CD4-positive, CD25-positive, alpha-beta regulatory T cell (primary cell): ENCODE data around the gene IFT52. TPM values are rescaled to one million over a fixed set of nuclear protein-coding genes. Genes with fewer than 3 reads are reported as not detected.

Experiments used
- ATAC-seq, 2 donors: fragments of 150-1000 bp; cut with Tn5 transposase; one replicate each; pipeline ENCODE4 v1.10.0; 2021; ENCODE audit warnings: low read depth in 2 of 2, moderate number of reproducible peaks in 2 of 2, moderate library complexity in 1 of 2
- DNase-seq, 3 donors: peaks; one replicate each; pipeline versions ENCODE4 v3.0.0 to v3.0.0-alpha.2; 2012 to 2022; ENCODE audit warnings: mixed read lengths in 1 of 3
- H3K27ac ChIP-seq: one replicate; pipeline ENCODE4 v1.7.0; 2013; ENCODE audit warnings: mild to moderate bottlenecking, low read length; ENCODE audit not compliant: insufficient read depth, poor library complexity, severe bottlenecking
- H3K27me3 ChIP-seq: one replicate; pipeline ENCODE4 v1.7.0; 2013; ENCODE audit warnings: low read length; ENCODE audit not compliant: control insufficient read depth, insufficient read depth
- H3K36me3 ChIP-seq: one replicate; pipeline ENCODE4 v1.7.0; 2013; ENCODE audit warnings: mild to moderate bottlenecking, low read length, moderate library complexity; ENCODE audit not compliant: control insufficient read depth, insufficient read depth
- H3K4me1 ChIP-seq: 2 replicates; pipeline ENCODE4 v1.7.0; 2013; ENCODE audit warnings: mild to moderate bottlenecking, low read length; ENCODE audit not compliant: insufficient read depth, control insufficient read depth, poor library complexity, severe bottlenecking
- H3K4me3 ChIP-seq: one replicate; pipeline ENCODE4 v1.7.0; 2013; ENCODE audit warnings: low read depth, mild to moderate bottlenecking, low read length, moderate library complexity
- H3K9me3 ChIP-seq, 2 experiments: 1 replicate in 1 of 2; 2 replicates in 1 of 2; pipeline ENCODE4 v1.7.0; 2013; ENCODE audit warnings: low read length in 2 of 2, mild to moderate bottlenecking in 1 of 2, moderate library complexity in 1 of 2; ENCODE audit not compliant: control insufficient read depth in 2 of 2
- H3K27ac Mint-ChIP-seq, 3 donors: one replicate each; pipeline ENCODE4 v1.8.0; 2020 to 2022; ENCODE audit warnings: mild to moderate bottlenecking in 3 of 3, mixed read lengths in 3 of 3, moderate library complexity in 2 of 3
- H3K27me3 Mint-ChIP-seq: one replicate; pipeline ENCODE4 v1.8.0; 2022; ENCODE audit warnings: mild to moderate bottlenecking, mixed read lengths
- H3K36me3 Mint-ChIP-seq: one replicate; pipeline ENCODE4 v1.8.0; 2020; ENCODE audit warnings: mixed read lengths
- H3K4me1 Mint-ChIP-seq, 4 donors: one replicate each; pipeline ENCODE4 v1.8.0; 2020 to 2022; ENCODE audit warnings: mixed read lengths in 4 of 4, mild to moderate bottlenecking in 1 of 4
- H3K4me3 Mint-ChIP-seq, 4 donors: one replicate each; pipeline ENCODE4 v1.8.0; 2020 to 2022; ENCODE audit warnings: mild to moderate bottlenecking in 4 of 4, mixed read lengths in 4 of 4, moderate library complexity in 3 of 4
- H3K9me3 Mint-ChIP-seq, 7 donors: one replicate each; pipeline ENCODE4 v1.8.0; 2020 to 2022; ENCODE audit warnings: mixed read lengths in 7 of 7, mild to moderate bottlenecking in 3 of 7, moderate library complexity in 2 of 7
- polyA plus RNA-seq, 4 donors: library from polyadenylated mRNA; unstranded; fragments of 300-500 nt; fragmentation: Illumina TruSeq; gene quantifications; one replicate each; pipeline ENCODE4 v1.2.3, GENCODE V29; 2021
- total RNA-seq: library from RNA; stranded (reverse); gene quantifications from one replicate; pipeline ENCODE4 v1.2.3, GENCODE V29; 2022

IFT52 gene
- total and polyA plus RNA-seq, 5 donors from 2014 or later = 13.1 to 34.1 (median 27.8) TPM

GRCh38 chr20:43548273-43548880, 42.4 kb upstream of the IFT52 start:
- peaks cover 14% of the 10 kb centered on the region for H3K36me3 Mint-ChIP-seq
- Histone ChIP-seq H3K4me1 (no peaks in the 10 kb centered on the region), H3K9me3 (no peaks in the 10 kb centered on the region), H3K27me3 (no peaks in the 10 kb centered on the region), H3K36me3 (no peaks in the 10 kb centered on the region), H3K27ac (no peak overlapping the region), H3K4me3 (no peak overlapping the region)
- H3K27me3 Mint-ChIP-seq = no peaks in the 10 kb centered on the region
- ATAC-seq (no peak), DNase-seq (no peak)
- peaks cover 0 to 4% (median 0%) of the 10 kb centered on the region in 7 donors for H3K9me3 Mint-ChIP-seq
- peaks cover 0 to 7% (median 0%) of the 10 kb centered on the region in 4 donors for H3K4me1 Mint-ChIP-seq
- H3K4me3 Mint-ChIP-seq = no peak overlapping the region
- no peak overlapping the region for H3K27ac Mint-ChIP-seq

GRCh38 chr20:43549416-43550065, 41.2 kb upstream of the IFT52 start:
- Histone ChIP-seq H3K4me3 (no peak overlapping the region), H3K4me1 (no peaks in the 10 kb centered on the region), H3K27ac (no peak overlapping the region), H3K36me3 (no peaks in the 10 kb centered on the region), H3K27me3 (no peaks in the 10 kb centered on the region), H3K9me3 (no peaks in the 10 kb centered on the region)
- Mint-ChIP-seq H3K27ac (no peak overlapping the region), H3K4me3 (no peak overlapping the region), H3K4me1 (no peaks in the 10 kb centered on the region), H3K9me3 (peaks cover 0 to 4% (median 0%) of the 10 kb centered on the region in 7 donors), H3K36me3 (peaks cover 14% of the 10 kb centered on the region), H3K27me3 (no peaks in the 10 kb centered on the region)
- ATAC-seq (no peak), DNase-seq (no peak)

DNA sequence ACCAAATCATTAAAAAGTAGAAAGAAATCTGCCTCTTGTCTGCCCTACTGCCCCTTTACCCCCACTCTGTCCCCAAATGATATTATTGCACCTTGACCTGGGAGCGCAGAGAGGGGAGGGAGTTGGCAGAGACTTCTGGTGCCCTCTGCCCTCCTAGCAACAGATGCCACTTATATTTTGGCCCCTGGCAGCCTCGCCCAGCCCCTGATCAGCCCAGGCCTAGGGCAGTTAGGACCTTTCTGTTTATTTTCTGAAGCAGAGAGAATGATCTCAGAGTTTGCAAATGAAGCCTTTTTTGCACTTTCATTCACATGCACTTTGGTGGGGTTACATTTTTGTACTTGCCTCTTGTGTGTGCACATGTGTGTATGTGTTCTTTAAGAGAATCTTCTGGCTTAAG, 40.3 kb upstream of the IFT52 start:
- no peak overlapping the region for H3K4me3 ChIP-seq
- Mint-ChIP-seq H3K36me3 (peaks cover 14% of the 10 kb centered on the region), H3K4me1 (no peaks in the 10 kb centered on the region), H3K4me3 (no peak overlapping the region), H3K27me3 (no peaks in the 10 kb centered on the region), H3K9me3 (peaks cover 0 to 4% (median 0%) of the 10 kb centered on the region in 7 donors), H3K27ac (no peak overlapping the region)
- ATAC-seq (no peak), DNase-seq (no peak)
- no peaks in the 10 kb centered on the region for H3K36me3 ChIP-seq
- no peaks in the 10 kb centered on the region for H3K4me1 ChIP-seq
- no peak overlapping the region for H3K27ac ChIP-seq
- H3K27me3 ChIP-seq = no peaks in the 10 kb centered on the region
- no peaks in the 10 kb centered on the region for H3K9me3 ChIP-seq

- Mint-ChIP-seq H3K36me3 (peaks cover 5% of the 10 kb centered on the region), H3K4me1 (no peaks in the 10 kb centered on the region), H3K4me3 (no peak overlapping the region), H3K27ac (no peak overlapping the region), H3K9me3 (no peaks in the 10 kb centered on the region), H3K27me3 (no peaks in the 10 kb centered on the region)
- no peak for DNase-seq
- no peaks in the 10 kb centered on the region for H3K36me3 ChIP-seq
- H3K27ac ChIP-seq = no peak overlapping the region
- H3K4me3 ChIP-seq = no peak overlapping the region
- H3K27me3 ChIP-seq = no peaks in the 10 kb centered on the region
- ATAC-seq = no peak
- no peaks in the 10 kb centered on the region for H3K9me3 ChIP-seq
- no peaks in the 10 kb centered on the region for H3K4me1 ChIP-seq
Observed at GRCh38 chr20:43554369-43554768, 36.4 kb upstream of the IFT52 start.

DNA sequence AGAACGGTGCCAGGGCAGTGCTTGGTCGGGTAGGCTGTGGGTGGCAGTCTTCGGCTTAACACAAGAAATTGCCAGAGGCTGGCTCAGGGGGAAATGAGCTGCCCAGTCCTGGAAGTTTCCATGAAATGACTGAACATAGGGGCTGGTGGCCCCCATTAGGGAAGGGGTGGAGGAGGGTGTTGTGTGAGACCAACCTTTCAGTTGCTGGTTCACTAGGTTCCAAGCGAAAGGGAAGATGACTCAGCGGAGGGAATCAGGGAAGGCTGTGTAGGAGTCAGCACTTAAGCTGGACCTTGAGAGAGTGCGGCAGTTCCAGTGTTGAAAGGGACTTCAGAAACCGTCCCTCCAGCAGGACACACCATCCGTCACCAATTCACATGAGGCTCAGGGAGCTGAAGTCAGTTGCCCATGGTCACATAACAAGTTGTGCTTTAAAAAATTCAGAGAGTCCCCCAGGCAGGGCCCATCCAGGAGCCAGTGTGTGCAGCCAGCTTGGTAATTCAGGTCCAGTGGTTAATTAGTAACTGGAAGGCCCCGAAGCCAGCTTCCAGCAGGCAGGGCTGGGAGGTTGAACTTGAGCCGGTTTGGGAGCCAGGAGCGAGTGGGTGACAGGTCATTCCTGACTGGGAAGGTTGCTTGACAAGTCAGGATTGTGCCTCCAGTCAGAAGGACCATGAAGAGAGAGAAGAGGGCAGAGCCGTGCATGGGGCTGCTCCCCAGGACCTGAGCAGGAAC, 32.2 kb upstream of the IFT52 start, which contains the start of gene SGK2:
SGK2 (plus strand) TSS at position 616 of the 735 bp plus-strand sequence. CDS start 7,469 bp downstream, outside the sequence.
- H3K27me3 ChIP-seq = no peaks in the 10 kb centered on the region
- no peak within 1 kb of the TSS for H3K4me3 ChIP-seq
- no peaks in the 10 kb centered on the region for H3K36me3 ChIP-seq
- ATAC-seq = no peak
- H3K27me3 Mint-ChIP-seq = no peaks in the 10 kb centered on the region
- no peaks in the 10 kb centered on the region for H3K36me3 Mint-ChIP-seq
- DNase-seq = no peak
- H3K27ac Mint-ChIP-seq = no peak within 1 kb of the TSS
- H3K9me3 ChIP-seq = no peaks in the 10 kb centered on the region
- no peaks in the 10 kb centered on the region for H3K4me1 Mint-ChIP-seq
- H3K27ac ChIP-seq = no peak within 1 kb of the TSS
- H3K9me3 Mint-ChIP-seq = no peaks in the 10 kb centered on the region
- H3K4me1 ChIP-seq = no peaks in the 10 kb centered on the region
- no peak within 1 kb of the TSS for H3K4me3 Mint-ChIP-seq

DNA sequence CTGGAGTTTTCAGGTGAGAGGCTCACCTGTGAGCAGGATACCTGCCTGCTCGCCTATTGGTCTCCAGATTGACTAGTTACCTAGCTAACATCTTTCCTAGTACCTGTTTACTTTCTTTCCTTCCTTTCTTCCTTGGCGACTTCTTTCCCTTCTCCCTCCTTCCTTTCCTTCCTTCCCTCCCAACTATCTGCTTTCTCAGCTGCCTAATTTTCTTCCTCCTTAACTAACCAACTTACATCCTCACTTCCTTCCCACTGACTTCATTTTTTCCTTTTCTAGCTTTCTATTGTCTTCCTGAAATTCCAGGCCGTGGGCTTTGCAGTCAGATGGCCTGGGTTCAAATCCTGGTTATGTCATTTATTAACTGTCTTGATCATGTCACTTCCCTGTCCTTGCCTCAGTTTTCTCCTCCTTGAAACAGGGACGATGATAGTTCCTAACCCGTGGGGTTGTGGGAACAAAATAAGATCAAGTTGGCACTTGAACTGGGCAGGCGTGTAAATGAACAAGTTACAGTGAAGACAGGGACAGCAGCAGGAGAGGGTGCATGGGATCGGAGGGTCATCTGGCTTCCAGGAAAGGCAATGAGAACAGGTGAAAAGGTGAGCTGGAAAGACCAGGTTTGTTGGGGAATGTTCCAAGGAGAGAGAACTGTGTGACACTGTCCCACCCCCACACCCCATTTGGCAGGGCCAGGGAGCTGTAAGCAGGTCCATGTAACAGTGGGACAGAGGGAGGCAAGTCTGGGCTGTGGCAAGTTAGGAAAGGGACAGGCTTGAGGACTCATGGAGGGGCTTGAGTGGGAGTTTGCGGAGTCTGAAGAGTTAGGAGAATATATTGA, 31.4 kb upstream of the IFT52 start:
- Mint-ChIP-seq H3K4me1 (no peaks in the 10 kb centered on the region), H3K27me3 (no peaks in the 10 kb centered on the region), H3K27ac (no peak overlapping the region)

GRCh38 chr20:43560974-43561373, 29.8 kb upstream of the IFT52 start:
- no peak overlapping the region for H3K4me3 Mint-ChIP-seq
- DNase-seq = no peak
- H3K9me3 Mint-ChIP-seq = no peaks in the 10 kb centered on the region
- H3K27me3 Mint-ChIP-seq = no peaks in the 10 kb centered on the region
- Histone ChIP-seq H3K27ac (no peak overlapping the region), H3K4me3 (no peak overlapping the region), H3K36me3 (no peaks in the 10 kb centered on the region), H3K9me3 (no peaks in the 10 kb centered on the region), H3K27me3 (no peaks in the 10 kb centered on the region), H3K4me1 (no peaks in the 10 kb centered on the region)
- peak overlapping the region in 1 of 3 donors; percentile 29 for H3K27ac Mint-ChIP-seq
- H3K36me3 Mint-ChIP-seq = no peaks in the 10 kb centered on the region
- H3K4me1 Mint-ChIP-seq = no peaks in the 10 kb centered on the region
- no peak for ATAC-seq

More for the DNA sequence above, 31.4 kb upstream of the IFT52 start:
- no peaks in the 10 kb centered on the region for H3K36me3 Mint-ChIP-seq
- no peaks in the 10 kb centered on the region for H3K9me3 Mint-ChIP-seq
- no peaks in the 10 kb centered on the region for H3K9me3 ChIP-seq
- no peak for DNase-seq
- no peaks in the 10 kb centered on the region for H3K4me1 ChIP-seq
- no peak overlapping the region for H3K4me3 ChIP-seq
- no peak overlapping the region for H3K4me3 Mint-ChIP-seq
- no peak for ATAC-seq
- no peak overlapping the region for H3K27ac ChIP-seq
- H3K36me3 ChIP-seq = no peaks in the 10 kb centered on the region
- no peaks in the 10 kb centered on the region for H3K27me3 ChIP-seq
